ENCODE measurements around the gene ALMS1. TPM values are rescaled to one million over a fixed set of nuclear protein-coding genes. Genes with fewer than 3 reads are reported as not detected.

ALMS1 gene
- total and polyA plus RNA-seq, 2 donors (not counting 3 experiments of a cell fraction or from before 2014, with no cell fraction given), result 5.7 to 15.4 TPM

- ChIA-PET CTCF (interaction anchor here (1.5 kb wide), 1 partner anchor 23 kb away, joined by 3 read pairs; no protein-coding TSS in a partner anchor), POLR2A (no interaction called here)
- H3K9me1 ChIP-seq (replicated peaks; ENCODE audit: control insufficient read depth, extremely low read depth, insufficient read depth, low read length), result no peaks in the 10 kb centered on the region
- intact Hi-C loops (cut with micrococcal nuclease), result no loop called here
- peaks cover 5% of the 10 kb centered on the region for H3K79me2 ChIP-seq (ENCODE audit: control insufficient read depth, insufficient read depth, low read length)
- no peak overlapping the region for H3K9ac ChIP-seq (replicated peaks; ENCODE audit: extremely low read depth, insufficient read depth, low read length)
- H4K20me1 ChIP-seq (replicated peaks; ENCODE audit: control insufficient read depth, extremely low read depth, insufficient read depth, low read length), result no peaks in the 10 kb centered on the region
- DNase-seq (ENCODE audit: low read depth, low spot score) (no peak), FAIRE-seq (no peak)
- no peak overlapping the region for H3K4me2 ChIP-seq (ENCODE audit: insufficient read depth, low read length)
- dilution Hi-C loops (cut with MboI; ENCODE audit: extremely low pct_ligation_motif_present, low sequenced_read_pairs), result no loop called here
- no peaks in the 10 kb centered on the region for H3K9me3 ChIP-seq (replicated peaks; ENCODE audit: control insufficient read depth, insufficient read depth, low read length)
- BruUV-seq (replicated peaks), result no TSS peak
- no peak overlapping the region for H2AFZ ChIP-seq (ENCODE audit: low read depth, low read length)
- H3K27ac ChIP-seq (ENCODE audit: insufficient read depth, low read depth, low read length), result no peak overlapping the region
- H3K4me3 ChIP-seq (replicated peaks in 1 of 3; ENCODE audit: insufficient read depth in 1 of 3, low read depth in 1 of 3, low read length in 3 of 3), result no peak overlapping the region
- no peaks in the 10 kb centered on the region for H3K36me3 ChIP-seq (ENCODE audit: control insufficient read depth in 2 of 2, extremely low read depth in 1 of 2, insufficient read depth in 2 of 2, low read length in 2 of 2)
- H3K27me3 ChIP-seq (ENCODE audit: control insufficient read depth in 2 of 2, insufficient read depth in 2 of 2, low read length in 2 of 2), result peaks cover 24 to 30% of the 10 kb centered on the region in 2 experiments
- peaks cover 6% of the 10 kb centered on the region for H3K4me1 ChIP-seq (ENCODE audit: control insufficient read depth, extremely low read depth, insufficient read depth, low read length)
- TF ChIP-seq MAX (IDR thresholded peaks at IDR 0.05; ENCODE audit: insufficient read depth, insufficient read length), result no peak
- TF ChIP-seq FOS (IDR thresholded peaks at IDR 0.05; ENCODE audit: borderline replicate concordance, insufficient read depth, low read length), result no peak
- TF ChIP-seq CTCF (IDR thresholded peaks at IDR 0.05; ENCODE audit: extremely low read depth in 1 of 2, insufficient read depth in 1 of 2, low read depth in 1 of 2, low read length in 2 of 2), result no peak
These were observed 2.6 kb upstream of the ALMS1 start for GRCh38 chr2:73383036-73383435.

- CTCF ChIA-PET, result interaction anchor here (1.1 to 2.8 kb wide), 3 partner anchors 8 to 25 kb away, joined by 3 to 13 read pairs (median 5); no protein-coding TSS in a partner anchor
- peak overlapping the region; percentile 71 to 86 (median 84) for H3K4me3 ChIP-seq (replicated peaks in 1 of 3; ENCODE audit: insufficient read depth in 1 of 3, low read depth in 1 of 3, low read length in 3 of 3)
- no peak for DNase-seq (ENCODE audit: low read depth, low spot score)
- peaks cover 7% of the 10 kb centered on the region for H3K79me2 ChIP-seq (ENCODE audit: control insufficient read depth, insufficient read depth, low read length)
- no peak for FAIRE-seq
- no TSS peak for BruUV-seq (replicated peaks)
- H2AFZ ChIP-seq (ENCODE audit: low read depth, low read length), result peak overlapping the region; percentile 89
- H3K9ac ChIP-seq (replicated peaks; ENCODE audit: extremely low read depth, insufficient read depth, low read length), result peak overlapping the region; percentile 75
- H3K4me2 ChIP-seq (ENCODE audit: insufficient read depth, low read length), result peak overlapping the region; percentile 72
- TF ChIP-seq MAX (IDR thresholded peaks at IDR 0.05; ENCODE audit: insufficient read depth, insufficient read length), result no peak
- TF ChIP-seq FOS (IDR thresholded peaks at IDR 0.05; ENCODE audit: borderline replicate concordance, insufficient read depth, low read length), result no peak
- TF ChIP-seq POLR2AphosphoS5 (IDR thresholded peaks at IDR 0.05; ENCODE audit: insufficient read depth, low read depth, low read length), result no peak
- intact Hi-C loops (cut with micrococcal nuclease), result no loop called here
- H3K9me1 ChIP-seq (replicated peaks; ENCODE audit: control insufficient read depth, extremely low read depth, insufficient read depth, low read length), result no peaks in the 10 kb centered on the region
- no peaks in the 10 kb centered on the region for H3K9me3 ChIP-seq (replicated peaks; ENCODE audit: control insufficient read depth, insufficient read depth, low read length)
- POLR2A ChIA-PET, result interaction anchor here (0.7 to 0.9 kb wide), 2 partner anchors 352 to 722 kb away, joined by 3 read pairs; partner anchors contain the start of gene TPRKB
- dilution Hi-C loops (cut with MboI; ENCODE audit: extremely low pct_ligation_motif_present, low sequenced_read_pairs), result no loop called here
- peaks cover 21 to 24% of the 10 kb centered on the region in 2 experiments for H3K27me3 ChIP-seq (ENCODE audit: control insufficient read depth in 2 of 2, insufficient read depth in 2 of 2, low read length in 2 of 2)
- peaks cover 6% of the 10 kb centered on the region for H3K4me1 ChIP-seq (ENCODE audit: control insufficient read depth, extremely low read depth, insufficient read depth, low read length)
- H3K27ac ChIP-seq (ENCODE audit: insufficient read depth, low read depth, low read length), result peak overlapping the region; percentile 43
- no peaks in the 10 kb centered on the region for H3K36me3 ChIP-seq (ENCODE audit: control insufficient read depth in 2 of 2, extremely low read depth in 1 of 2, insufficient read depth in 2 of 2, low read length in 2 of 2)
- H4K20me1 ChIP-seq (replicated peaks; ENCODE audit: control insufficient read depth, extremely low read depth, insufficient read depth, low read length), result no peaks in the 10 kb centered on the region
These were observed 523 bp upstream of the ALMS1 start for GRCh38 chr2:73385123-73385503.
